GM18867 (cell line): ENCODE data around the gene ERCC1.
A peak's percentile ranks its signal among the peaks of the same experiment; 100 is the strongest.
"Not testable (repeated sequence)": the region's sequence is repeated elsewhere in the genome, so short reads cannot be mapped to it uniquely, and the experiment has no call there.

Experiments
- ATAC-seq: cut with Tn5 transposase; IDR thresholded peaks from one replicate; pipeline ENCODE4 v1.9.1; 2021; ENCODE audit warnings: mild to moderate bottlenecking, moderate library complexity; ENCODE audit not compliant: unreplicated experiment

The ERCC1 gene

GRCh38 chr19:45431008-45431407 is 7.3 kb upstream of the ERCC1 start:
- ATAC-seq: not testable (repeated sequence)

- not testable (repeated sequence) for ATAC-seq
These were observed 6.2 kb upstream of the ERCC1 start for GRCh38 chr19:45429896-45430295.

- ATAC-seq: no peak
These were observed 4.9 kb upstream of the ERCC1 start for GRCh38 chr19:45428384-45429231.

- ATAC-seq: no peak
These were observed 708 bp upstream of the ERCC1 start for GRCh38 chr19:45424191-45425058.

- ATAC-seq: no peak
These were observed 606 bp downstream of the ERCC1 start for GRCh38 chr19:45423033-45423588.

- no peak for ATAC-seq
These were observed 1.7 kb downstream of the ERCC1 start for GRCh38 chr19:45421947-45422498.

GRCh38 chr19:45420871-45421270 is 2.8 kb downstream of the ERCC1 start:
- no peak for ATAC-seq

- ATAC-seq: no peak
These were observed 3.4 kb downstream of the ERCC1 start for GRCh38 chr19:45420356-45420755.

GRCh38 chr19:45419895-45420294 is 3.8 kb downstream of the ERCC1 start:
- no peak for ATAC-seq

- ATAC-seq: peak; percentile 50
These were observed 4.3 kb downstream of the ERCC1 start for GRCh38 chr19:45419396-45419795.

GRCh38 chr19:45418802-45419201 is 4.9 kb downstream of the ERCC1 start:
- no peak for ATAC-seq

GRCh38 chr19:45417151-45417550 is 6.6 kb downstream of the ERCC1 start:
- no peak for ATAC-seq

GRCh38 chr19:45414468-45414867 is 9.2 kb downstream of the ERCC1 start:
- no peak for ATAC-seq

- ATAC-seq: no peak
These were observed 10.2 kb downstream of the ERCC1 start for GRCh38 chr19:45413497-45413896.

GRCh38 chr19:45410330-45410729 is 13.4 kb downstream of the ERCC1 start:
- not testable (repeated sequence) for ATAC-seq

GRCh38 chr19:45409557-45409920 is 14.2 kb downstream of the ERCC1 start:
- no peak for ATAC-seq

GRCh38 chr19:45408830-45409556 is 14.7 kb downstream of the ERCC1 start:
- ATAC-seq: no peak

GRCh38 chr19:45408121-45408520 is 15.6 kb downstream of the ERCC1 start:
- no peak for ATAC-seq

GRCh38 chr19:45407585-45407984 is 16.1 kb downstream of the ERCC1 start:
- ATAC-seq: not testable (repeated sequence)

GRCh38 chr19:45407091-45407375 is 16.7 kb downstream of the ERCC1 start:
- ATAC-seq: no peak
